Measurements from ENCODE around the gene RUNX1. TPM values are rescaled to one million over a fixed set of nuclear protein-coding genes. Genes with fewer than 3 reads are reported as not detected.

Gene RUNX1
- total and polyA plus RNA-seq, 10 of the 15 experiments (the other 5 are each of a cell fraction or from before 2014, with no cell fraction given) = 0.90 to 15.2 (median 4.1) TPM

DNA sequence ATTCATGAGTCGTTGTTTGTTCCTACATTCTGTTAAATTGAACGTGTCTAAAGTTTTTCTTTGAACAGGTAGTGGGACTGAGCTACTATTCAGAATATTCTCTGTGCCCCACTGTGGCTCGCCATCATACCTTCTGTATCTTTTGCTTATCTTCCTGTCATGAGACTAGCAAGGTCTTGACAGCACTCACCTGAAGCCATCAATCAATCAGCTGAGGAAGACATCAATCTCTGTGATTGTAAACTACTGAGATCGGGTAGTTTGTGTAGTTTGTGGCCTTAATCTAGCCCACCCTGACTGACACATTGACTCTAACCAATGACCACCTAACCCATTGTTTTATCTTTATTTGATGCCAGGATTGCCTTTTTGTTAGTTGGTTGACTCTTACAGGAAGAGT is 17.7 kb upstream of the RUNX1 start:
- no peak for ATAC-seq
- no peak for DNase-seq (ENCODE audit: low read depth, low spot score)
- ChIA-PET POLR2A (no interaction called here), CTCF (no interaction called here), RAD21 (ENCODE audit: unreplicated experiment) (no interaction called here), SMC1A (ENCODE audit: uncharacterized antibody, unreplicated experiment) (no interaction called here)
- TF ChIP-seq, protein P1, sequence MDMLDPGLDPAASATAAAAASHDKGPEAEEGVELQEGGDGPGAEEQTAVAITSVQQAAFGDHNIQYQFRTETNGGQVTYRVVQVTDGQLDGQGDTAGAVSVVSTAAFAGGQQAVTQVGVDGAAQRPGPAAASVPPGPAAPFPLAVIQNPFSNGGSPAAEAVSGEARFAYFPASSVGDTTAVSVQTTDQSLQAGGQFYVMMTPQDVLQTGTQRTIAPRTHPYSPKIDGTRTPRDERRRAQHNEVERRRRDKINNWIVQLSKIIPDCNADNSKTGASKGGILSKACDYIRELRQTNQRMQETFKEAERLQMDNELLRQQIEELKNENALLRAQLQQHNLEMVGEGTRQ (IDR thresholded peaks at IDR 0.05; ENCODE audit: borderline replicate concordance, low read depth, low read length) = no peak
- TF ChIP-seq, protein P2, sequence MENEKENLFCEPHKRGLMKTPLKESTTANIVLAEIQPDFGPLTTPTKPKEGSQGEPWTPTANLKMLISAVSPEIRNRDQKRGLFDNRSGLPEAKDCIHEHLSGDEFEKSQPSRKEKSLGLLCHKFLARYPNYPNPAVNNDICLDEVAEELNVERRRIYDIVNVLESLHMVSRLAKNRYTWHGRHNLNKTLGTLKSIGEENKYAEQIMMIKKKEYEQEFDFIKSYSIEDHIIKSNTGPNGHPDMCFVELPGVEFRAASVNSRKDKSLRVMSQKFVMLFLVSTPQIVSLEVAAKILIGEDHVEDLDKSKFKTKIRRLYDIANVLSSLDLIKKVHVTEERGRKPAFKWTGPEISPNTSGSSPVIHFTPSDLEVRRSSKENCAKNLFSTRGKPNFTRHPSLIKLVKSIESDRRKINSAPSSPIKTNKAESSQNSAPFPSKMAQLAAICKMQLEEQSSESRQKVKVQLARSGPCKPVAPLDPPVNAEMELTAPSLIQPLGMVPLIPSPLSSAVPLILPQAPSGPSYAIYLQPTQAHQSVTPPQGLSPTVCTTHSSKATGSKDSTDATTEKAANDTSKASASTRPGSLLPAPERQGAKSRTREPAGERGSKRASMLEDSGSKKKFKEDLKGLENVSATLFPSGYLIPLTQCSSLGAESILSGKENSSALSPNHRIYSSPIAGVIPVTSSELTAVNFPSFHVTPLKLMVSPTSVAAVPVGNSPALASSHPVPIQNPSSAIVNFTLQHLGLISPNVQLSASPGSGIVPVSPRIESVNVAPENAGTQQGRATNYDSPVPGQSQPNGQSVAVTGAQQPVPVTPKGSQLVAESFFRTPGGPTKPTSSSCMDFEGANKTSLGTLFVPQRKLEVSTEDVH (IDR thresholded peaks at IDR 0.05; ENCODE audit: low read depth, partially characterized antibody) = no peak
- TF ChIP-seq, protein P3, sequence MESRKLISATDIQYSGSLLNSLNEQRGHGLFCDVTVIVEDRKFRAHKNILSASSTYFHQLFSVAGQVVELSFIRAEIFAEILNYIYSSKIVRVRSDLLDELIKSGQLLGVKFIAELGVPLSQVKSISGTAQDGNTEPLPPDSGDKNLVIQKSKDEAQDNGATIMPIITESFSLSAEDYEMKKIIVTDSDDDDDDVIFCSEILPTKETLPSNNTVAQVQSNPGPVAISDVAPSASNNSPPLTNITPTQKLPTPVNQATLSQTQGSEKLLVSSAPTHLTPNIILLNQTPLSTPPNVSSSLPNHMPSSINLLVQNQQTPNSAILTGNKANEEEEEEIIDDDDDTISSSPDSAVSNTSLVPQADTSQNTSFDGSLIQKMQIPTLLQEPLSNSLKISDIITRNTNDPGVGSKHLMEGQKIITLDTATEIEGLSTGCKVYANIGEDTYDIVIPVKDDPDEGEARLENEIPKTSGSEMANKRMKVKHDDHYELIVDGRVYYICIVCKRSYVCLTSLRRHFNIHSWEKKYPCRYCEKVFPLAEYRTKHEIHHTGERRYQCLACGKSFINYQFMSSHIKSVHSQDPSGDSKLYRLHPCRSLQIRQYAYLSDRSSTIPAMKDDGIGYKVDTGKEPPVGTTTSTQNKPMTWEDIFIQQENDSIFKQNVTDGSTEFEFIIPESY (IDR thresholded peaks at IDR 0.05) = no peak
- TF ChIP-seq SRF (IDR thresholded peaks at IDR 0.05; ENCODE audit: low read depth in 2 of 2, low read length in 2 of 2) (no peak), NRF1 (conservative IDR thresholded peaks at IDR 0.05; ENCODE audit: low read depth, low read length) (no peak), ZNF207 (IDR thresholded peaks at IDR 0.05; ENCODE audit: borderline replicate concordance) (no peak)
- Histone ChIP-seq H3K9me3 (replicated peaks; ENCODE audit: control insufficient read depth, insufficient read depth, low read length) (no peaks in the 10 kb centered on the region; the same call in 2 of the 3 replicates), H2AFZ (ENCODE audit: control insufficient read depth, low read depth, low read length) (no peak overlapping the region), H3K4me3 (no peak overlapping the region), H3K36me3 (ENCODE audit: control insufficient read depth in 2 of 2, insufficient read depth in 2 of 2, low read length in 1 of 2) (no peaks in the 10 kb centered on the region), H3K4me1 (ENCODE audit: control insufficient read depth, insufficient read depth, low read length) (no peaks in the 10 kb centered on the region), H4K20me1 (ENCODE audit: control insufficient read depth, insufficient read depth) (no peaks in the 10 kb centered on the region), H3K9ac (ENCODE audit: control insufficient read depth, insufficient read depth, low read length) (no peak overlapping the region), H3K27ac (ENCODE audit: control insufficient read depth, insufficient read depth) (no peak overlapping the region), H3K79me2 (ENCODE audit: control insufficient read depth, insufficient read depth, low read length) (no peaks in the 10 kb centered on the region), H3K4me2 (ENCODE audit: control insufficient read depth, insufficient read depth) (no peak overlapping the region), H3K27me3 (replicated peaks in 1 of 2; ENCODE audit: control insufficient read depth in 2 of 2, insufficient read depth in 2 of 2, low read length in 1 of 2) (no peaks in the 10 kb centered on the region; a peak in 3 of 4 replicates)
- 63% methylated on average over 4 of the region's 4 CpGs for WGBS (ENCODE audit: insufficient coverage, insufficient replicate concordance, low lambda C conversion rate, missing lambda C conversion rate)
- in situ Hi-C loops (cut with MboI) (no loop called here), intact Hi-C loops (cut with micrococcal nuclease; ENCODE audit: unreplicated experiment) (no loop called here)
- no peak for FAIRE-seq
- BruUV-seq (replicated peaks) = no TSS peak

Data from GM12878 (cell line).